K562 (cell line): ENCODE results near the gene LNPEP. TPM values are rescaled to one million over a fixed set of nuclear protein-coding genes. Genes with fewer than 3 reads are reported as not detected.

Source experiments
- ATAC-seq: fragments of 200-7000 bp; cut with Tn5 transposase; 3 replicates; pipeline ENCODE4 v1.9.1; 2020; ENCODE audit warnings: moderate library complexity
- BruUV-seq: library from RNA; stranded (reverse); fragments of 400-500 nt; replicated peaks from 2 replicates; lab custom pipeline; 2021; lab: Mats Ljungman, UMichigan
- CTCF ChIA-PET: fragments of 300-600 bp; formaldehyde crosslinking; extraction: SDS; loops from one replicate; lab custom pipeline; 2021; ENCODE audit warnings: low intra/inter-chr PET ratio; lab: Yijun Ruan, JAX
- POLR2A ChIA-PET: fragments of 300-600, 350-650 bp; sonication (Branson Sonifier 250); formaldehyde crosslinking; extraction: SDS; loops from one replicate; lab custom pipeline; 2021; ENCODE audit warnings: antibody characterized with exemption, inconsistent platforms; lab: Yijun Ruan, JAX
- DNase-seq, 4 experiments: peaks; one replicate each; pipeline versions ENCODE4 v3.0.0 to v3.0.0-alpha.2; 2011 to 2018; ENCODE audit warnings: low spot score in 3 of 4, mixed read lengths in 3 of 4; ENCODE audit errors: extremely low read depth in 1 of 4
- FAIRE-seq: peaks from 2 replicates; lab custom pipeline; 2011; peaks lifted over from hg19 to GRCh38; lab: Jason Lieb, UNC
- H2AFZ ChIP-seq: 2 replicates; pipeline ENCODE4 v1.6.0; 2011; ENCODE audit warnings: low read depth, low read length, control low read depth, inconsistent platforms
- H3K27ac ChIP-seq: fragments of 200-600 bp; 3 replicates; pipeline ENCODE4 v1.8.0; 2011; ENCODE audit warnings: low read depth, mild to moderate bottlenecking, control low read depth, inconsistent platforms, low read length, moderate library complexity, mixed read lengths; ENCODE audit errors: extremely low read depth
- H3K27me3 ChIP-seq, 2 experiments: fragments of 300-600 bp in 1 of 2; 2 replicates in 1 of 2; 3 replicates in 1 of 2; pipeline versions ENCODE4 v1.6.0 to v1.8.0; 2011; ENCODE audit warnings: inconsistent platforms in 2 of 2, low read length in 2 of 2, mild to moderate bottlenecking in 1 of 2, mixed read lengths in 1 of 2, moderate library complexity in 1 of 2; ENCODE audit not compliant: control insufficient read depth in 2 of 2, insufficient read depth in 2 of 2
- H3K36me3 ChIP-seq: fragments of 300-600 bp; 3 replicates; pipeline ENCODE4 v1.8.0; 2011; ENCODE audit warnings: mild to moderate bottlenecking, low read length, inconsistent platforms; ENCODE audit not compliant: control insufficient read depth, insufficient read depth
- H3K4me1 ChIP-seq, 2 experiments: fragments of 200-600 bp in 1 of 2; replicated peaks in 1 of 2; 2 replicates in 1 of 2; 3 replicates in 1 of 2; pipeline versions ENCODE4 v1.5.1 to v1.8.0; 2011; ENCODE audit warnings: inconsistent platforms in 2 of 2, low read length in 2 of 2, mild to moderate bottlenecking in 1 of 2, mixed read lengths in 1 of 2, moderate library complexity in 1 of 2; ENCODE audit not compliant: control insufficient read depth in 2 of 2, insufficient read depth in 2 of 2
- H3K4me2 ChIP-seq: 2 replicates; pipeline ENCODE4 v1.6.1; 2011; ENCODE audit warnings: low read length, control low read depth, inconsistent platforms, mixed read lengths; ENCODE audit not compliant: insufficient read depth
- H3K4me3 ChIP-seq: fragments of 200-600 bp; sonication (generic), shearing (Covaris generic); 2 replicates; pipeline ENCODE4 v1.5.1; 2016; ENCODE audit warnings: control low read depth, inconsistent platforms
- H3K79me2 ChIP-seq: fragments of 200-600 bp; 3 replicates; pipeline ENCODE4 v1.8.0; 2011; ENCODE audit warnings: low read length, inconsistent platforms; ENCODE audit not compliant: control insufficient read depth, insufficient read depth
- H3K9ac ChIP-seq, 2 experiments: 2 replicates each; pipeline versions ENCODE4 v1.6.0 to v1.6.1; 2011; ENCODE audit warnings: low read depth in 2 of 2, low read length in 2 of 2, control low read depth in 1 of 2, inconsistent platforms in 1 of 2, mild to moderate bottlenecking in 1 of 2, mixed read lengths in 1 of 2; ENCODE audit not compliant: insufficient read depth in 1 of 2
- H3K9me1 ChIP-seq: one replicate; pipeline ENCODE4 v1.6.0; 2011; ENCODE audit warnings: inconsistent platforms, mild to moderate bottlenecking, low read length, moderate library complexity; ENCODE audit not compliant: control insufficient read depth, insufficient read depth
- H3K9me3 ChIP-seq: replicated peaks from 2 replicates; pipeline ENCODE4 v1.5.1; 2011; ENCODE audit warnings: low read depth, low read length, inconsistent platforms; ENCODE audit not compliant: control insufficient read depth, insufficient read depth
- H4K20me1 ChIP-seq: replicated peaks from 2 replicates; pipeline ENCODE4 v1.6.1; 2011; ENCODE audit warnings: low read length, inconsistent platforms, mixed read lengths; ENCODE audit not compliant: control insufficient read depth, insufficient read depth
- NKRF ChIP-seq: fragments of 450-650 bp; IDR thresholded peaks from 2 replicates; pipeline ENCODE4 v1.6.1; 2016; ENCODE audit warnings: borderline replicate concordance
- NONO ChIP-seq, 2 experiments: fragments of 200-400 bp in 1 of 2; fragments of 450-650 bp in 1 of 2; formaldehyde crosslinking in 1 of 2; IDR thresholded peaks; 2 replicates each; pipeline ENCODE4 v1.6.1; 2017; ENCODE audit warnings: low read depth in 2 of 2, mild to moderate bottlenecking in 2 of 2, moderate library complexity in 2 of 2, low read length in 1 of 2
- SREBF1 ChIP-seq: fragments of 150-350 bp; IDR thresholded peaks from 2 replicates; pipeline ENCODE4 v1.6.1; 2014; ENCODE audit warnings: antibody characterized with exemption, low read depth, low read length, borderline replicate concordance
- TCF7L2 ChIP-seq: fragments of 150-350 bp; IDR thresholded peaks from 2 replicates; pipeline ENCODE4 v1.6.1; 2016; ENCODE audit warnings: low read depth, mild to moderate bottlenecking, low read length, moderate library complexity
- TRIM28 ChIP-seq: fragments of 450-650 bp; IDR thresholded peaks from 2 replicates; pipeline ENCODE4 v1.6.1; 2017
- WGBS: fragments of 100-300 bp; shearing (Covaris generic); methylation state at CpG from one replicate; pipeline ENCODE4 v1.1.6; 2016; ENCODE audit warnings: low coverage, mixed read lengths; ENCODE audit not compliant: insufficient coverage; ENCODE audit errors: missing lambda C conversion rate; 5-methylcytosine and 5-hydroxymethylcytosine counted together
- in situ Hi-C: fragments of 300-500 bp; cut with MboI; formaldehyde crosslinking; loops from 4 replicates; pipeline ENCODE4 v1.15.0; 2018; ENCODE audit warnings: inconsistent platforms, mixed read lengths
- intact Hi-C: fragments of 100-400 bp; cut with micrococcal nuclease; formaldehyde crosslinking; loops from 2 replicates; pipeline ENCODE4 v1.14.2; 2022
- polyA plus RNA-seq, 8 experiments: library from polyadenylated mRNA; depleted of rRNA in 4 of 8; stranded (reverse) in 5 of 8; unstranded in 3 of 8; fragments of >200 nt; fragmentation: Nextera tagmentation in 2 of 8; fragmentation: Illumina TruSeq in 1 of 8; extraction: Ambion mirVana in 2 of 8; extraction: Trizol in 1 of 8; gene quantifications; 2 replicates each; pipeline versions ENCODE4 v1.2.1 to v1.2.3, GENCODE V29; 2011 to 2014; ENCODE audit warnings: inconsistent platforms in 1 of 8, missing spikeins in 1 of 8
- total RNA-seq, 7 experiments: library from RNA; depleted of rRNA in 6 of 7; stranded (reverse); fragments of >200 nt in 6 of 7; fragmentation: Illumina TruSeq in 2 of 7; extraction: Trizol in 2 of 7; gene quantifications; 2 replicates each; pipeline versions ENCODE4 v1.2.1 to v1.2.3, GENCODE V29; 2011 to 2021; ENCODE audit warnings: low replicate concordance in 1 of 7

LNPEP gene
- total and polyA plus RNA-seq, 9 of the 15 experiments (the other 6 are each of a cell fraction or from before 2014, with no cell fraction given) = 2.6 to 27.9 (median 11.2) TPM

DNA sequence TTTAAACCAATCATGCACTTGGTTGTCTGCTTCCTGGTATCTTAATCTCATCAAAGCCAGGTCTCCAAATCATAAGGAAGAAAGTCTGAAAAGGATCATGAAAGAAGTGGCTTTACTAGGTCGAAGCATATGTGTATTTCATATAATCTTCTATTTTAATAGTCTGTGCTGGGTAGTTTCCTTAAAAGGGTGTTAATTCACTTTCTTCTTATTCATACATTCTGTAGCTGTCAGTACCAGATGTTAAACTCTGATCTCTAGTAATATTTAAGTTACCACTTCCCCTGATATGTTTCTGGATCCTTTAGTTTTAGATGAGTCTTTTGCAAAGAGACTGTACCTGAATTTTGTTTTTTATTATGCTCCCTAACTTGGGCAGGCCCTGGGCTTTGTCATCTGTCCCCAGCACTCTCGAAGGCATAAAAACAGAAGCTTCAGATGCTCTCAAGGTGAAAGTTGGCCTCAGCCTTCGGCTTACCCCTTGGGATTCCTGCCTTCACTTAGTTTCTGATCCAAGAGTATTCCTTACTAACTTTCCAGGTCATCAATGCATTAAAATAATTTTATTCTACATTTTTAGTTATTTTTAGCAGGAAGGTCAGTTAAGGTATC is 15.0 kb upstream of the LNPEP start:
- no peak for ATAC-seq
- Histone ChIP-seq H3K9me3 (no peaks in the 10 kb centered on the region), H3K4me2 (no peak overlapping the region), H2AFZ (peak overlapping the region; percentile 40; the same call in 1 of the 2 replicates)
- TF ChIP-seq TCF7L2 = no peak
- no peak for TF ChIP-seq NKRF
- no peak for TF ChIP-seq NONO (IDR thresholded peaks at IDR 0.05; ENCODE audit: low read depth in 2 of 2, low read length in 1 of 2)
- TF ChIP-seq TRIM28 = no peak
- no peak for TF ChIP-seq SREBF1
- TF ChIP-seq, all 486 proteins: peak for 0
- H3K4me3 ChIP-seq = no peak overlapping the region
- FAIRE-seq (no peak), DNase-seq (no peak)
- H3K27me3 ChIP-seq = no peaks in the 10 kb centered on the region
- BruUV-seq = no TSS peak
- no peak overlapping the region for H3K27ac ChIP-seq
- CTCF ChIA-PET = no interaction called here
- peaks cover 0 to 9% of the 10 kb centered on the region in 2 experiments; a peak in 4 of 5 replicates for H3K4me1 ChIP-seq
- no peaks in the 10 kb centered on the region for H4K20me1 ChIP-seq
- no peaks in the 10 kb centered on the region for H3K36me3 ChIP-seq
- POLR2A ChIA-PET = no interaction called here
- WGBS = 47% methylated on average over 3 of the region's 3 CpGs
- H3K9me1 ChIP-seq = no peaks in the 10 kb centered on the region
- in situ Hi-C loops = no loop called here
- H3K79me2 ChIP-seq = no peaks in the 10 kb centered on the region
- no peak overlapping the region for H3K9ac ChIP-seq
- intact Hi-C loops = no loop called here
